Measurements from ENCODE around the gene CLDN24.
"Not testable (repeated sequence)": the region's sequence is repeated elsewhere in the genome, so short reads cannot be mapped to it uniquely, and the experiment has no call there.

CLDN24 gene

GRCh38 chr4:183329954-183330742 lies 7.9 kb upstream of the CLDN24 start:
- H3K4me3 ChIP-seq (ENCODE audit: low read length), result no peak overlapping the region
- no peak for DNase-seq (ENCODE audit: low read depth)
- TF ChIP-seq, protein P1, sequence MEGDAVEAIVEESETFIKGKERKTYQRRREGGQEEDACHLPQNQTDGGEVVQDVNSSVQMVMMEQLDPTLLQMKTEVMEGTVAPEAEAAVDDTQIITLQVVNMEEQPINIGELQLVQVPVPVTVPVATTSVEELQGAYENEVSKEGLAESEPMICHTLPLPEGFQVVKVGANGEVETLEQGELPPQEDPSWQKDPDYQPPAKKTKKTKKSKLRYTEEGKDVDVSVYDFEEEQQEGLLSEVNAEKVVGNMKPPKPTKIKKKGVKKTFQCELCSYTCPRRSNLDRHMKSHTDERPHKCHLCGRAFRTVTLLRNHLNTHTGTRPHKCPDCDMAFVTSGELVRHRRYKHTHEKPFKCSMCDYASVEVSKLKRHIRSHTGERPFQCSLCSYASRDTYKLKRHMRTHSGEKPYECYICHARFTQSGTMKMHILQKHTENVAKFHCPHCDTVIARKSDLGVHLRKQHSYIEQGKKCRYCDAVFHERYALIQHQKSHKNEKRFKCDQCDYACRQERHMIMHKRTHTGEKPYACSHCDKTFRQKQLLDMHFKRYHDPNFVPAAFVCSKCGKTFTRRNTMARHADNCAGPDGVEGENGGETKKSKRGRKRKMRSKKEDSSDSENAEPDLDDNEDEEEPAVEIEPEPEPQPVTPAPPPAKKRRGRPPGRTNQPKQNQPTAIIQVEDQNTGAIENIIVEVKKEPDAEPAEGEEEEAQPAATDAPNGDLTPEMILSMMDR (conservative IDR thresholded peaks at IDR 0.05; ENCODE audit: low read depth, low read length), result no peak

GRCh38 chr4:183329244-183329643 lies 7.0 kb upstream of the CLDN24 start:
- TF ChIP-seq, protein P1 (conservative IDR thresholded peaks at IDR 0.05; ENCODE audit: low read depth, low read length), result no peak
- no peak for DNase-seq (ENCODE audit: low read depth)

GRCh38 chr4:183328832-183329231 lies 6.6 kb upstream of the CLDN24 start:
- no peak overlapping the region for H3K4me3 ChIP-seq (ENCODE audit: low read length)
- DNase-seq (ENCODE audit: low read depth), result no peak
- TF ChIP-seq, protein P1 (conservative IDR thresholded peaks at IDR 0.05; ENCODE audit: low read depth, low read length), result no peak

More at GRCh38 chr4:183329244-183329643, 7.0 kb upstream of the CLDN24 start:
- H3K4me3 ChIP-seq (ENCODE audit: low read length), result no peak overlapping the region

DNA sequence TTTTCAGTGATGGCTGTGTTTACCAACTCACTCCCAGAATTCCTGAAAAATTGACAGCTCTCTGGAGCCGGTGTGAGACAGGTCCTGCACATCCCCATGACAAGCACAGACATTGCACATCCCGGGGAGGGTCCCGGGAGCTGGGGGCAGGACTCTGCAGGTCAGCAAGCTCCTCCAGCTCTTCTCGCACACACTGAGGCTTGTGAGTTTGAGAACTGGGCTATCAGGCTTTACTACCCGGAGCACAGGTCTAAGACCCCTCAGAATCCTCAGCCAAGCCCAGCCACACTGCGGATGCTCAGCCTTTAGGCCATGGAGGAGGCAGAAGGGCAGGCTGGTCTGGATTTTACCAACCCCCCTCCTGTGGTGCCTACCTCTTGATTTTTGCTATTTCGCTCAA lies 5.6 kb upstream of the CLDN24 start:
- DNase-seq (ENCODE audit: low read depth), result no peak
- H3K4me3 ChIP-seq (ENCODE audit: low read length), result no peak overlapping the region
- TF ChIP-seq, protein P1 (conservative IDR thresholded peaks at IDR 0.05; ENCODE audit: low read depth, low read length), result no peak

- no peak for DNase-seq (ENCODE audit: low read depth)
- TF ChIP-seq, protein P1 (conservative IDR thresholded peaks at IDR 0.05; ENCODE audit: low read depth, low read length), result no peak
- no peak overlapping the region for H3K4me3 ChIP-seq (ENCODE audit: low read length)
Observed at GRCh38 chr4:183326853-183327252, 4.6 kb upstream of the CLDN24 start.

DNA sequence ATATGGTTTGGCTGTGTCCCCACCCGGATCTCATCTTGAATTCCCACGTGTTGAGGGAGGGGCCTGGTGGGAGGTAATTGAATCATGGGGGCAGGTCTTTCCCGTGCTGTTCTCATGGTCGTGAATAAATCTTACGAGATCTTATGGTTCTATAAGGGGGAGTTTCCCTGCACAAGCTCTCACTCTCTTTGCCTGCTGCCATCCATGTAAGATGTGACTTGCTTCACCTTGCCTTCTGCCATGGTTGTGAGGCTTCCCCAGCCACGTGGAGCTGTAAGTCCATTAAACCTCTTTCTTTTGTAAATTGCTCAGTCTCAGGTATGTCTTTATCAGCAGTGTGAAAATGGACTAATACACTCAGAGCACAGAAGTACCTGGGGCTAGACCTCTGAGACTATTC lies 4.2 kb upstream of the CLDN24 start:
- DNase-seq (ENCODE audit: low read depth); H3K4me3 ChIP-seq (ENCODE audit: low read length): not testable (repeated sequence)

GRCh38 chr4:183324619-183325018 lies 2.4 kb upstream of the CLDN24 start:
- TF ChIP-seq, protein P1 (conservative IDR thresholded peaks at IDR 0.05; ENCODE audit: low read depth, low read length), result no peak
- H3K4me3 ChIP-seq (ENCODE audit: low read length), result no peak overlapping the region
- DNase-seq (ENCODE audit: low read depth), result no peak

DNA sequence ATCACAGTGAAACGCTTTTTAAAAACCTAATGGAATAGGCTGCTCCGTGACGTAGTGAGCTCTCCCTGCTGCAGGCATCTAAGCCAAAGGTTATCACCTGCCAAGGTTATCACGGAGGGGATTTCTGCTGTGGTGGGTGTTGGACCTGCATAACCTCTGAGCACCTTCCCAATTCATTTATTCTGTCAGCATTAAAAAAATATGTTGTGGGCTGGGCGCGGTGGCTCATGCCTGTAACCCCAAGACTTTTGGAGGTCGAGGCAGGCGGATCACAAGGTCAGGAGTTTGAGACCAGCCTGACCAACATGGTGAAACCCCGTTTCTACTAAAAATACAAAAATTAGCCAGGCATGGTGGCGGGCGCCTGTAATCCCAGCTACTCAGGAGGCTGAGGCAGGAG lies 1.8 kb upstream of the CLDN24 start:
- not testable (repeated sequence) for H3K4me3 ChIP-seq (ENCODE audit: low read length); DNase-seq (ENCODE audit: low read depth)
